ENCODE data around the gene HIRIP3.

GRCh38 chr16:30018731-30019158 is 23.3 kb upstream of the HIRIP3 start:
- TF ChIP-seq CTCF (IDR thresholded peaks at IDR 0.05) (no peak), POLR2AphosphoS5 (IDR thresholded peaks at IDR 0.05) (no peak), POLR2A (IDR thresholded peaks at IDR 0.05) (no peak)
